HG02642 (cell line): ENCODE data around the gene CIZ1.

Source experiments
- ATAC-seq: cut with Tn5 transposase; IDR thresholded peaks from one replicate; pipeline ENCODE4 v1.9.1; 2021; ENCODE audit warnings: mild to moderate bottlenecking; ENCODE audit not compliant: unreplicated experiment, poor library complexity

CIZ1 gene

GRCh38 chr9:128116104-128117083 lies 75.0 kb downstream of the CIZ1 start:
- no peak for ATAC-seq
